Left cardiac atrium (tissue), 4 donors: ENCODE results near the gene PI16. TPM values are rescaled to one million over a fixed set of nuclear protein-coding genes. Genes with fewer than 3 reads are reported as not detected.
"Not testable (repeated sequence)": the region's sequence is repeated elsewhere in the genome, so short reads cannot be mapped to it uniquely, and the experiment has no call there.

Experiments used
- ATAC-seq, 2 donors: fragments of 200-7000 bp; cut with Tn5 transposase; one replicate each; pipeline ENCODE4 v1.9.1; 2020; ENCODE audit warnings: mild to moderate bottlenecking in 2 of 2, moderate library complexity in 2 of 2
- DNase-seq: peaks from one replicate; pipeline ENCODE4 v3.0.0-alpha.2; 2020
- intact Hi-C, 2 donors: fragments of 100-400 bp; cut with DNase I; formaldehyde crosslinking; loops; one replicate each; pipeline versions ENCODE4 v1.14.1 to v1.15.1; 2022 to 2023
- total RNA-seq, 2 donors: library from RNA; stranded (reverse); fragmentation: NEBNext Ultra II Directional; extraction: Animal tissue kit (Norgen Biotek cat#: 25700); gene quantifications; one replicate each; pipeline ENCODE4 v1.2.1, GENCODE V29; 2021
- donor health status: DM: no; HTN: yes; CAD: no.
- donor health status: DM: no; HTN: yes; CAD: no; lungs with severe emphysema.
- donor health status: DM: yes; HTN: yes; CAD: no.
- donor health status: Dilated cardiomyopathy.

Gene PI16
- total RNA-seq, 2 donors from 2014 or later, result 28.2 to 47.0 TPM

DNA sequence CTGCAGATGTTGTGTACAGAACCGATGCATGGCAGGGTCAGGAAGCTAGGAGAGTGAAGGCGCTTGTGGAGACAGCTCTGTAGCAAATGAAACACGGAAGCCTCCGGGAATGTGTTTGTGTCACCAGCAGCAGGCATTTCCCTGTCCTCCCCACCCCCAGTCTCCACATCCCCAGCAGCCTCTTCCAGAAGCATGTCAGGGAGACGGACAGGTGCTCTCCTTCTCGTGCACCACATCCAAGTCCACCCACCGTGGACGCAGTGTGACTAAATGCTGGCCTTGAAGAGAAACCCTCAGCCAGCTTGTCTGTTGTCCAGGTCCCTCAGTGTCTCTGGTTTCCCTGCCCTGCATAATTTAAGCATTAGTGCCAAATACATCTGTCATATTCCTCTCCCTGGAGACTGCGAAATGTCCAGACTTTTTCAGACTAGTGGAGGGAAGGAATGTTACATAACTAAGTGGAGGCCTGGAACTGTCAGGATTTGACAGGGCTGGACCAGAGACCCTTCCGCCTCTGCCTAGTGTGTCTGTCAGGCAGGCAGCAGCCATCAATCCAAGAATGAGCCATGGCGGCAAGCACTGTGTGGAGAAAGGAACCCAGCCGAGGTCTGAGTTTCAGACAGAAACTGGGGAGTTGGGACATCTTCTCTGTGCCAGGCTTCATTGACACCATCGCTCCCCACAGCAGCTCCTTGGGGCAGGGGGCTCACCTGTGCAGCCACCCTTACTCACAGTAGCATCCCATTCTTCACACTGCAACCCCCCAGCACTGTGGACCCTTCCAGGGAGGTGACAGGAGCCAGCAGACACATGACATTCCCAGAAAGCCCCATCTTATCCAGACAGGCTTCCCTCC, 26.6 kb upstream of the PI16 start:
- ATAC-seq (peak; percentile 73 to 75), DNase-seq (no peak)
- intact Hi-C loops, result no loop called here

DNA sequence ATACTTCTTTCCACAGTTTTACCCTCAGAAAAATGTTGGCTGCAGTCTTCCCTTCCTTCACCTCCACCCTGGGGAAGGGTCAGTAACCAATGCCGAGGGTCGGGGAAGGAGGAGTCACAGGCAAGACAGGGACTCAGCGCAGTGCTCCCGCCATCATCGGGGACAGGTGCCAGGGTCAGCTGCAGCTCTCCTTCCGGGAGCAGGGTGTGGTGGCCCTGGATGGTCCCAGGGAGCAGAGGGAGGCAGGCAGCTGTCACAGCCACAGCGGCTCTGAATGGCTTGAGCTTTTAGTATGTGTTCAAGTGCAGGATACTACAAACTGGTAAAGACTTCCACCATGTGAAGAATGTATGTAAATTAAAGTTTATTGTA, 26.0 kb upstream of the PI16 start:
- ATAC-seq, result peak; percentile 3 to 25
- intact Hi-C loops, result no loop called here
- DNase-seq, result no peak

DNA sequence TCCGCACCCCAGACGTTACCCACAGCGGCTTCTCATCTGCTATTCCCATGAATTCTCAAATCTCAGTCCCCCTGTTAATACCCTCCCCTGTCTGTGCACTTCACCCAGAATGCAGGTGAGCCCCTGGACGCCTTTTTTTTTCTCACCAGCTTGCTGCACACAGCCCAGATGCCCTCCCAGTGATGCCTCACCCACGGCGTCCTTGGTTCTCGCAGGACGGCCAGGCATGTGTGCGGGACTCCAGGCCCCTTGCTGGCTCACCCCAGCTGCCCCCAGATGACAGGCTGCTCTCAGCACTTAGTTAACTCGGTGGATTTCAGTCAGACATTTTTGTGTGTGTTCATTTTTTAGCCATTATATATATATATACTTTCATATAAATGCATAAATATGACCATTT, 25.4 kb upstream of the PI16 start:
- ATAC-seq (no peak), DNase-seq (no peak)
- intact Hi-C loops, result no loop called here

DNA sequence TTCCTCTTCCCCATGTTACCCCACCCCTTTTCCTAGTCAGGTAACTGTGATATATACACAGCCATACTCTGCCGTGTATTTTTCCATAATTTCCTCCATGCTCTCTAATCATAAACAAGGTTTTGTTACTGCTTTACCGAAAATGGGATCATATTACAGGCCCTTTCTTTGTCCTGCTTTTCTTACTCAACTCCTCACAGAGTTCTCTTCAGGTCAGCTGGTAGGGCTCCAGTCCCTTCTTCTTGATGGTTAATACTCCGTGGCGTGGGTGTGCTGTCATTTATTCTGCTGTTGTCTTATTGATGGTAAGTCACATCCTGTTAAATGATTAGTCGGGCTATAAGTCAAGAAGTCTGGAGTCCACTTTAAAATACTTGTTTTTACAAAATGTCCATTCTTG, 24.9 kb upstream of the PI16 start:
- DNase-seq (no peak), ATAC-seq (peak; percentile 17 to 27)
- intact Hi-C loops, result no loop called here

DNA sequence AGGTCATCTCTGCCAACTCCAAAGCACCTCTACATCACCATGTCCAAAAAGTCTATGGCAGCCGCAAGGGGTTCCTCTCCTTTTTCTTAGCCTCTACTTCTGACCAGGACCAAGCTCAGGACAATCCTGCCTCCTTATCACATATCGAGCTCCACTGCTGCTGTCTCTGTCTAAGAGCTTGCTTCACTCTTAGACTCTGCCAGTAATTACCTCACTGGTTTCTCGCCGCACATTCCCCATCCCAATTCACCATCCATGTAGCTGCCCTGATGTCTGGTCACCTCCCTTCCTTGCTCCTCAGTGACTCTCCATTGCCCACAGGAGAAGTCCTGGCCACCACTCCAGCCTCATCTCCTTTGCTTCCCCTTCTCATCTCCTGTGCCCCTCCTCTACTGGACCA, 24.1 kb upstream of the PI16 start:
- DNase-seq, result no peak
- intact Hi-C loops, result no loop called here
- ATAC-seq, result peak in 1 of 2 donors; percentile 29

DNA sequence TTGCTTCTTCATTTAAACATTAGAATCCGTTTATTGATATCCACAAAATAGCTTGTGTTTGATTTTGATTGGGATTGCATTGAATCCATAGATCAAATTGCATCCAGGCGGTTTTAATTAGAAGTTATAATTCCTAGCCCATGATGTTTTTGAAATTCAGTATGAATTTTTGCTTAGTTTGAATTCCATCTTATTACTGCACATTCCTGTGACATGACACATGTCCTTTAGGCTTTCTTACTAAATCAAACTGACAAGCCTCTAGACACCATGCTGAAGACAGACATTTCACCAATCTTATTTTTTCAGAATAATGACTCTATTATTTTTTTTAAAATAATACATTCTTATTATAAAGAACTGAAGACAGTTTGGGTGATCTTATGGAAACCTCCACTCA, 21.4 kb upstream of the PI16 start:
- DNase-seq, result no peak
- no peak for ATAC-seq
- intact Hi-C loops, result no loop called here

DNA sequence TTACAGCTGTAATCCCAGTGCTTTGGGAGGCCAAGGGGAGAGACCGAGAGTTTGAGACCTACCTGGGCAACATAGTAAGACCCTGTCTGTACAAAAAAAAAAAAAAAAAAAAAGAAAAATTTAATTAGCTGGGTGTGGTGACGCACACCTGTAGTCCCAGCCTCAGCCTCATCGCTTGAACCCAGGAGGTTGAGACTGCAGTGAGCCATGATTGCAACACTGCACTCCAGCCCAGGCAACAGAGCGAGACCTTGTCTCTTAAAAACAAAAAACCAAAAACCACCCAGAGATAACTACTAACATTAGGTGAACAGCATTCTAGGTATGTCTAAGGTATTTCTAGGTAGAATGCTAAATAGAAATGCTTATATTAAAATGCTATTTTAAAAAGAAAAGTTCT, 21.0 kb upstream of the PI16 start:
- intact Hi-C loops, result no loop called here
- ATAC-seq, result no peak
- no peak for DNase-seq

DNA sequence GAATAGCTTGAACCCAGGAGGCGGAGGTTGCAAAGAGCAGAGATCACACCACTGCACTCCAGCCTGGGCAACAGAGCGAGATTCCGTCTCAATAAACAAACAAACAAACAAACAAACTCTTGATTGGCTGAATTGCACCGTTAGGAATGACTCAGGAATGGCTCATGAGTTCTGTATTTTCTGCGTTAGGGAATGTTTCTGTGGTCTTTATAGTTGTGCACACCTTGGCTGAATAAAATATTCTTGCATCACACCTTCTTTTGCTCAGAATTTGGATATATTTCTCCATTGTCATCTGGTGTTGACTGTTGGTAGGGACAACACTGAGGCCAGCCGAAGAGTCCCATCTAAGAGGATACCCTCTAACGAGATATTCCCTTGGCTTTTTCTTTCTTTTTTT, 19.6 kb upstream of the PI16 start:
- intact Hi-C loops, result no loop called here
- ATAC-seq, result no peak

DNA sequence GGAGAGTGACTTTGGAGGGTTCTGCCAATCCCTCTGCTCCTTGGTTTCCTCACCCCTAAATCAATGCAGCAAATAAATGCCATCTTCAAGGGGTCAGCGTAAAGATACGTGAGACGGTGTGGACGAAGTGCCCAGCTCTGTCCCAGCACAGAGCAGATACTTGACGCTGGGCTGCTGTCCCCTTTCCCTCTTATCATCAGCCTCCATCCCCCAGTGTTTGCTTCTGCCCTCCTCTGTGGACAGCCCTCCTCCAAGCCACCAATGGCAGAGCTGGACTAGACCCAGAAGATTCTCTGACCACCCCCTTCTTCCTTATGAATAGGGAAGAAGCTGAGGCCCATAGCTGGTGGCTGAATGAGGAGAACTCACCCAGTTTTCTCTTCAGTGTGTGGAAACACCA, 17.7 kb upstream of the PI16 start:
- DNase-seq (no peak), ATAC-seq (no peak)
- intact Hi-C loops, result no loop called here

More for the DNA sequence above, 19.6 kb upstream of the PI16 start:
- DNase-seq, result no peak

DNA sequence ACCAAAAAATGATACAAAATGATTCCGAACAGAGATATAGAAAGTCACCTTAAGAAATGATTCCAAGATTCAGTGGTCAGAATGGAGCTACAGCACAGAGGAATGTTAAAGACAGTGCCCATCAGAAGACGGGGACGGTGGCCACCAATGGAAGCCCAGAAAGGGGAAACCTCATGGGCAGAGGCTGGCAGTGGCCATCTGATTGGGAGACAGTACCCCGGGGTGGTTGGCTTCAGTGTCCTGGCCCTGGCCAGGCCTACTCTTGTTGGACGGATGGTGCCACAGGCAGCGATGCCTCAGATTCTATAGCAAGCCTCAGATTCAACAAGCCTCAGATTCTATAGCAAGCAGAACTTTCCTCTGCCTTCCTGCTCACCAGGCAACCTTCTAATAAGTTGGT, 16.6 kb upstream of the PI16 start:
- ATAC-seq (no peak), DNase-seq (no peak)
- intact Hi-C loops, result no loop called here

DNA sequence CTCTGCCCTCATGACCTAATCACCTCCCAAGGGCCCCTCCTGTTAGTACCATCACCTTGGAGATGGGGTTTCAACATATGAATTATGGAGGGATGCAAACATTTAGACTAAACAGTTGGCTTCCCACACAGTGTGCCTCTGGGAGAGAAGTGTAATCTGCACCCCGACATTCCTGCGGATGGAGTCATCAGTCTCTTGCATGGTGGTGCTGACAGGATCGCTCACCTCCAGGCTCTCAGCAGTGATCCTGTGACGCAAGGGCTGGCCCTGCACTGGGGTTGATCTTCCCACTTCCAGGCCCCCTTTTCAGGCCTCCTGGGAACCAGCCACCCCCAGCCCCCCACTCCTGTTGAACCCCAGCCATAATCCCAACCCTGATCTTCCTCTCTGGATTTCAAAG, 16.0 kb upstream of the PI16 start:
- no peak for DNase-seq
- intact Hi-C loops, result no loop called here
- peak; percentile 41 to 97 for ATAC-seq

DNA sequence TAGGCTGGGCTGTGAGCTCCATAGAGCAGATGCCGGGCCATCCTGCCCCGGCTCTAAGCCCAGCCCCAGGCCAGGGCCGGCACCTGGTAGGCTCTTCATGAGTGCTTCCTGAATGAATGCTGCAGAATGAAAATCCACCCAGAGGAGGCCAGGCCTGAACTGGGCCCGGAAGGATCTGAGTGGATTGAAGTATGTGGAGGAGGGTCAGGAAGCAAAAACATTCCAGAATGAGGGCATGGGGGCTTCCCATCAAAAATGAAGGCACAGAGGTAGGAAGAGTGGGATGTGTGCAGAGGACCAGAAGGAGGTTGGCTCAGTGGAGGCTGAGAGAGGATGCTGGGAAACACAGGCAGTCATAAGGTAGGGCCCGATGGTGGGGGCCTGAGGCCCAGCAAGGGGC, 15.5 kb upstream of the PI16 start:
- DNase-seq, intact Hi-C loops: not testable (repeated sequence)
- peak in 1 of 2 donors; percentile 47 for ATAC-seq

DNA sequence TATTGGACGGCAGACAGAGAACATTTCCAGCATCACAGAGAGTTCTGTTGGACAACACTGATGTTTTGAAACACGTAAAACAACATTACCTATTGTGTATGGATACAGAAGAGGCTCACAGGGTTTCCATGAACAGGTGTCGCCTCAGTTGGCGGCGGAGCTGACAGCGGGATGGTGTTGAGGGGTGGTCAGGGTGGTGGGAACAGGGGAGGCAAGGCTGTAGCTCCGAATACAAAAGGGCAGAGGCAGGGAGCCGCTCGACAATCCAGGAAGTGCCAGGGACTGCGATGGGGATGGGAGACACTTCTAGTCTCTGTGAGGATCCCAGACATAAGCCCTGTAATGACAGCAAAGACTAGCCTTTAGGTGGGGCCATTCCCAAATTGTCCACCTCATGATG, 14.5 kb upstream of the PI16 start:
- DNase-seq (no peak), ATAC-seq (no peak)
- intact Hi-C loops, result no loop called here

DNA sequence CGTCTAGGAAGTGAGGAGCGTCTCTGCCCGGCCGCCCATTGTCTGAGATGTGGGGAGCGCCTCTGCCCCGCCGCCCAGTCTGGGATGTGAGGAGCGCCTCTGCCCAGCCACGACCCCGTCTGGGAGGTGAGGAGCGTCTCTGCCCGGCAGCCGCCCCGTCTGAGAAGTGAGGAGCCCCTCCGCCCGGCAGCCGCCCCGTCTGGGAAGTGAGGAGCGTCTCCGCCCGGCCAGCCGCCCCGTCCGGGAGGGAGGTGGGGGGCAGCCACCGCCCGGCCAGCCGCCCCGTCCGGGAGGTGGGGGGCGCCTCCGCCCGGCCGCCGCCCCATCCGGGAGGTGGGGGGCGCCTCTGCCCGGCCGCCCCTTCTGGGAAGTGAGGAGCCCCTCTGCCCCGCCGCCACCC, 13.0 kb upstream of the PI16 start:
- ATAC-seq, intact Hi-C loops: not testable (repeated sequence)

DNA sequence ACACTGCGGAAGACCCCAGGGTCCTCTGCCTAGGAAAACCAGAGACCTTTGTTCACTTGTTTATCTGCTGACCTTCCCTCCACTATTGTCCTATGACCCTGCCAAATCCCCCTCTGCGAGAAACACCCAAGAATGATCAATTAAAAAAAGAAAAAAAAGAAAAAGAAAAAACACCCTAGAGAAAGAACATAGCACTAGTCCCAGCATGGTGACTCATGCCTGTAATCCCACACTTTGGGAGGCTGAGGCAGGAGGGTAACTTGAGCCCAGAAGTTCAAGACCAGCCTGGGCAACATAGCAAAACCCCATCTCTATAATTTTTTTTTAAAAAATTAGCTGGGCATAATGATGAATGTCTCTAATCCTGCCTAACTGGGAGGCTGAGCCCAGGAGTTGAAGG, 12.2 kb upstream of the PI16 start:
- DNase-seq, intact Hi-C loops, ATAC-seq: not testable (repeated sequence)

More for the DNA sequence above, 13.0 kb upstream of the PI16 start:
- not testable (repeated sequence) for DNase-seq

DNA sequence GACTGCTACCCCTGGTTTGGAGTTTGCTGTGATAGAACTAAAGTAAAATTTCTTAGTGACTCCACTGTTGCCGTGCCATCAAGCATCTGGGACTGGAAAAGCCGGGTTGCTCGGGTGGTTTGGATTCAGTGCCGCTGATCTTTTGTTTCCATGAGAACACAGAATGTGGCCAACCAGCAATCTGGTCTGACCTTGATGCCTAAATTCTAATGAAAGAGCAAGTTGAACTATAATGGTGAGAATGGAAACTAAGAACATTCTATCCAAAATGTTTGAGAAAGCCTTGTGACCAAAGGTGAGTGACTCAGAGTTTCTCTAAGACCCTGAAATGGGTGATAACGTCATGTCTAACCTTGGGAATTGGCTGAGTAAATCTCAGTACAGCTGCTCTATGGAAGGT, 9.9 kb upstream of the PI16 start:
- DNase-seq (no peak), ATAC-seq (no peak)
- intact Hi-C loops, result no loop called here

DNA sequence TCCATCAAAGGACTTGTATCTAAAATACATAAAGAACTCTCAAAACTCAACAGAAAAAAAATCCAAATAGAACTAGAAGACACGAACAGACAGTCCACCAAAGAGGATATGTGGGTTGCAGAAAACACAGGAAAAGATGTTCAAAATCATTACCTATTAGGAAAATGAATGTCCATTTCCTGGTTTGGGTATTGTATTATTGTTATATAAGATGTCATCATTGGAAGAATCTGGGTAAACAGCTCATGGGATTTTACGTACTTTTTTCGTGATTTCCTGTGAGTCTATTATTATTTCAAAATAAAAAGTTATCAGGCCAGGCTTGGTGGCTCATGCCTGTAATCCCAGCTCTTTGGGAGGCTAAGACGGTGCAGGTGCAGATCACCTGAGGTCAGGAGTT, 9.2 kb upstream of the PI16 start:
- intact Hi-C loops, result no loop called here
- DNase-seq (no peak), ATAC-seq (no peak)

DNA sequence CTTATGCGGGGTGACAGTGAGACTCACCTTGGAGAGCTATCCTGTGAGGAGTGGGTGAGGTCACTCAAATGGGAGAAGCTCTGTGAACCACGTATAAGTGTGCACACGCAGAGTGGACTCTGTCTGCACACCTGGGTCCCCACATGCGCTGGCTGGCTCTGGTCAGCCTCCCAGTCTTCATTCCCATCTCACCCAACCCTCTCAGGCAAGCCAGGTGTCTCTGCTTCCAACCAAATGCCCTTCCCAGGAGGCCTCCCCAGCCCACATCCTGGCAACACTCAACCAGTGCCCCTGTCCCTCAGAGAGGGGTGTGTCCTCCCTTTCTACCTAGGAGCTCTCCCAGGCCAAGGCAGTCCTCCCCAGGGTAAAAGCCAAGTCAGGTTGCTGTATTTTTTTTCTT, 8.0 kb upstream of the PI16 start:
- DNase-seq, result no peak
- no peak for ATAC-seq
- intact Hi-C loops, result no loop called here

DNA sequence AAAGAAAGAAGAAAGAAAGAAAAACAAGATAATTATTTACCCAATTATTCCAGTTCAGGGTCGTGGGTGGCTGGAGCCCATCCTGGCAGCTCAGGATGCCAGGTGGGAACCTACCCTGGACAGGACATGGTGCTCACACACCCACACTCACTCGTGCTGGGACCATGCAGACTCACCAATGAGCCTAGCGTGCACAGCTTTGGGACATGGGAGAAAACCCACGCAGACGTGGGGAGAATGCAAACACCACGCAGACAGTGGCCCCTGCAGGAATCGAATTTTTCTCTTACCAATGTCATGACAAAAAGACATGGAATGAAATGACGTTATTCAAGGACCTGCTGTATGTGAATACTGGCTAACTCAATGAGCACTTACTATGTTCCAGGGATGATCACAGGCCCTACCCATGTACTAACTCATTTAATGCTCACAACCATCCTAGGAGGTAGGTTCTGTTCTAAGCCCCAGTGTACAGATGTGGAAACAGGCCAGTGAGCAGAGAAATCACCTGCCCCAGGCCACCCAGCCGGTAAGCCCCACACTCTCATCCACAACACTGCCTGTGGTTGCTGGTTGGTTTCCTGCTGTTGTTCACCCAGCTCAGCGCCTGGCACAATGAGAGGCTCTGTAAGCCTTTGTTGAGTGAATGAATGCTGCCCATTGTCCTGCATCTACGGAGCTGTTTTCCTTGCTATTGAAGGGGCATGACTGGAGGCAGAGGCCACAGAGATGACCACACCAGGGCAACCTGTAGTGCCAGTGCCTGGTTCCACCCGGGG, 6.8 kb upstream of the PI16 start:
- no peak for ATAC-seq
- intact Hi-C loops, result no loop called here
- DNase-seq, result no peak

DNA sequence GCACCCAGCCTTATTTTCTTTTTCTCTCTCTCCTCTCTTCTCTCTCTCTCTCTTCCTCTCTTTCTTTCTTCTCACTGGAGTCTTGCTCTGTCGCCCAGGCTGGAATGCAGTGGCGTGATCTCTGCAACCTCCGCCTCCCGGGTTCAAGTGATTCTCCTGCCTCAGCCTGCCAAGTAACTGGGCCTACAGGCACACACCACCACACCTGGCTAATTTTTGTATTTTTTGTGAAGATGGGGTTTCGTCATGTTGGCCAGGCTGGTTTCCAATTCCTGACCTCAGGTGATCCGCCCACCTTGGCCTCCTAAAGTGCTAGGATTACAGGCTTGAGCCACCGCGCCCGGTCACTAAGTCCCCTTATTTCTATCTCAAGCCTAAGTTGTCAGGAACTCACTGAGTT, 5.5 kb upstream of the PI16 start:
- intact Hi-C loops, ATAC-seq, DNase-seq: not testable (repeated sequence)

DNA sequence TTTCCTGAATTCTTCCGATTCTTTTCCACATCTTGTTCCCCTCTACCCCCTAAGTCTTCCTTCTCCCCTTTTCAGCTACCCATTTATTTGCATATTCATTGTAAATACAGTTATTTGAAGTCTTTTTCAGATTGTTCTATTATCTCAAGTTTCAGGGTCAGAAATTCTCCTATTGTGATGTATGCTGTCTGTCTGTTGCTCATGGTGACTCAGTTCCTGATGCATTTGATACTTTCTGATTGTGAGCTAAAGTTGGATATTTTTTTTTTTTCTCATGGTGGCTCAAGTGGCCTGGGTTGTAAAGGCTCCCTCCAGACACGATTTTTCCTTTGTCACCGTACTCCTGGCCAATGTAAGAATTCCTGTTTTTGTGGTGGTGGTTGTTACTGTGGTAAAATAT, 4.9 kb upstream of the PI16 start:
- DNase-seq, result no peak
- ATAC-seq, result no peak
- intact Hi-C loops, result no loop called here
